Peyer's patch (tissue), 4 donors: ENCODE measurements around the gene PHF13.

ENCODE experiments used
- POLR2A ChIP-seq, 2 donors: fragments of 450-650 bp; IDR thresholded peaks; one replicate each; pipeline ENCODE4 v1.5.1; 2017; ENCODE audit warnings: antibody characterized with exemption in 2 of 2, mild to moderate bottlenecking in 2 of 2, moderate library complexity in 2 of 2
- TF ChIP-seq, protein P1 (sequence below), 6 experiments: fragments of 450-650 bp in 4 of 6; fragments of 200-600 bp in 2 of 6; sonication (generic) in 1 of 6; IDR thresholded peaks; one replicate each; pipeline ENCODE4 v1.5.1; 2017 to 2019; ENCODE audit warnings: antibody characterized with exemption in 6 of 6, mild to moderate bottlenecking in 3 of 6, moderate library complexity in 1 of 6

DNA sequence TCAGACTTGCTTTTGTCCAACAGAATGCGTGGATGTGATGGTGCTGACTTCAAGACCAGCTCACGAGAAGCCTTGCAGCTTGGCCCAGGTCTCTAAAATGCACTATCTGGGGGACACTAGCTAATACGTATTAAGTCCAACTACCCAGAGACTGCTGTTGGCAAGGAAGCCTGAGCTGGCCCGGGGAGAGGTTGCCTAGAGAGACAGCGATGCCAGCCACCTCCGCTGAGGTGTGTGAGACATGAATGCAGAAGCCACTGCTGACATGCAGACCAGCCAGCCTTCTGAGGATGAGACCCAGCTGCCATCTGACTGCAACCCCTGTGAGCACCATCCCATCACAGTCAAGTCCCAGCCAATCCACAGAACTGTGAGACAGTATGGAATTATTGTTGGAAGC, 43.6 kb downstream of the PHF13 start:
- TF ChIP-seq, protein P1, sequence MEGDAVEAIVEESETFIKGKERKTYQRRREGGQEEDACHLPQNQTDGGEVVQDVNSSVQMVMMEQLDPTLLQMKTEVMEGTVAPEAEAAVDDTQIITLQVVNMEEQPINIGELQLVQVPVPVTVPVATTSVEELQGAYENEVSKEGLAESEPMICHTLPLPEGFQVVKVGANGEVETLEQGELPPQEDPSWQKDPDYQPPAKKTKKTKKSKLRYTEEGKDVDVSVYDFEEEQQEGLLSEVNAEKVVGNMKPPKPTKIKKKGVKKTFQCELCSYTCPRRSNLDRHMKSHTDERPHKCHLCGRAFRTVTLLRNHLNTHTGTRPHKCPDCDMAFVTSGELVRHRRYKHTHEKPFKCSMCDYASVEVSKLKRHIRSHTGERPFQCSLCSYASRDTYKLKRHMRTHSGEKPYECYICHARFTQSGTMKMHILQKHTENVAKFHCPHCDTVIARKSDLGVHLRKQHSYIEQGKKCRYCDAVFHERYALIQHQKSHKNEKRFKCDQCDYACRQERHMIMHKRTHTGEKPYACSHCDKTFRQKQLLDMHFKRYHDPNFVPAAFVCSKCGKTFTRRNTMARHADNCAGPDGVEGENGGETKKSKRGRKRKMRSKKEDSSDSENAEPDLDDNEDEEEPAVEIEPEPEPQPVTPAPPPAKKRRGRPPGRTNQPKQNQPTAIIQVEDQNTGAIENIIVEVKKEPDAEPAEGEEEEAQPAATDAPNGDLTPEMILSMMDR (IDR thresholded peaks at IDR 0.05), result no peak
- no peak for TF ChIP-seq POLR2A (IDR thresholded peaks at IDR 0.05)
